Measurements from ENCODE around the gene IRF6. TPM values are rescaled to one million over a fixed set of nuclear protein-coding genes. Genes with fewer than 3 reads are reported as not detected.

Gene IRF6
- total and polyA plus RNA-seq, 2 of the 8 experiments (the other 6 are each of a cell fraction or from before 2014, with no cell fraction given) = 9.6 to 13.4 TPM

- Histone ChIP-seq H3K9ac (replicated peaks in 1 of 4; ENCODE audit: extremely low read depth in 1 of 4, low read depth in 3 of 4, low read length in 3 of 4) (no peak overlapping the region), H2BK12ac (ENCODE audit: low read depth, low read length) (no peak overlapping the region), H2BK120ac (replicated peaks; ENCODE audit: low read depth, low read length) (no peak overlapping the region), H3K36me3 (ENCODE audit: control insufficient read depth in 2 of 4, insufficient read depth in 4 of 4, low read length in 3 of 4) (peaks cover 0 to 27% (median 20%) of the 10 kb centered on the region in 4 experiments; a peak in 6 of 8 replicates), H3K4me1 (replicated peaks in 1 of 4; ENCODE audit: control insufficient read depth in 3 of 4, insufficient read depth in 4 of 4, low read length in 3 of 4) (no peaks in the 10 kb centered on the region), H4K91ac (replicated peaks; ENCODE audit: insufficient read length, low read length) (no peak overlapping the region), H3K4me2 (ENCODE audit: insufficient read depth in 1 of 2, low read depth in 2 of 2, low read length in 2 of 2) (no peak overlapping the region), H3K14ac (ENCODE audit: insufficient read length) (no peak overlapping the region), H3K79me1 (ENCODE audit: low read depth, low read length) (no peaks in the 10 kb centered on the region), H2BK20ac (ENCODE audit: low read length) (no peak overlapping the region), H3K27ac (ENCODE audit: low read depth, low read length) (no peak overlapping the region), H2AK5ac (ENCODE audit: low read depth, low read length) (no peak overlapping the region), H3K4ac (replicated peaks; ENCODE audit: insufficient read length, low read depth, low read length) (no peak overlapping the region), H4K8ac (ENCODE audit: extremely low read depth, insufficient read depth, low read length) (peak overlapping the region; percentile 39; the same call in 1 of the 2 replicates), H2BK5ac (ENCODE audit: low read depth, low read length) (no peak overlapping the region), H3K18ac (ENCODE audit: extremely low read depth, low read length) (no peak overlapping the region), H4K20me1 (replicated peaks in 1 of 2; ENCODE audit: control insufficient read depth in 1 of 2, insufficient read depth in 2 of 2, low read length in 2 of 2) (no peaks in the 10 kb centered on the region), H3K23me2 (ENCODE audit: low read depth, low read length) (no peaks in the 10 kb centered on the region), H3K9me3 (ENCODE audit: insufficient read depth in 2 of 2, low read depth in 1 of 2, low read length in 1 of 2) (no peaks in the 10 kb centered on the region; a peak in 1 of 4 replicates), H3K23ac (ENCODE audit: insufficient read length) (no peak overlapping the region), H3K27me3 (replicated peaks in 1 of 4; ENCODE audit: control insufficient read depth in 3 of 4, extremely low read depth in 1 of 4, insufficient read depth in 3 of 4, low read length in 3 of 4) (no peaks in the 10 kb centered on the region), H3K79me2 (ENCODE audit: control insufficient read depth in 1 of 2, insufficient read depth in 2 of 2, low read length in 2 of 2) (no peaks in the 10 kb centered on the region), H2AFZ (ENCODE audit: low read length) (no peak overlapping the region), H3K4me3 (ENCODE audit: extremely low read depth in 1 of 4, insufficient read depth in 2 of 4, low read depth in 3 of 4, low read length in 4 of 4) (no peak overlapping the region), H4K5ac (ENCODE audit: insufficient read length, low read depth, low read length) (no peak overlapping the region), H2BK15ac (ENCODE audit: low read length) (no peak overlapping the region), H3K56ac (replicated peaks; ENCODE audit: insufficient read length, low read depth, low read length) (no peak overlapping the region)
- DNase-seq (ENCODE audit: low read depth in 1 of 2, low spot score in 2 of 2) (no peak), FAIRE-seq (no peak)
- WGBS, 2 experiments (ENCODE audit: extremely low coverage in 1 of 2, insufficient coverage in 1 of 2, insufficient read length in 1 of 2, insufficient replicate concordance in 2 of 2, low coverage in 1 of 2, low lambda C conversion rate in 2 of 2, missing lambda C conversion rate in 1 of 2) = 87% methylated on average over 5 of the region's 5 CpGs; no CpG with 5 or more reads in 1 of the 2 experiments
- ChIA-PET CTCF (ENCODE audit: partially characterized antibody) (interaction anchor here (0.9 to 1.8 kb wide), 9 partner anchors 20 to 388 kb away, joined by 3 to 6 read pairs (median 4); no protein-coding TSS in a partner anchor), POLR2A (ENCODE audit: partially characterized antibody) (interaction anchor here (1.7 kb wide), 1 partner anchor 519 kb away, joined by 8 read pairs; no protein-coding TSS in a partner anchor)
- TF ChIP-seq ATF2 (IDR thresholded peaks at IDR 0.05; ENCODE audit: low read length) = no peak
- no peak for TF ChIP-seq FOSL1 (IDR thresholded peaks at IDR 0.05; ENCODE audit: insufficient read depth, low read depth, low read length)
- no peak for TF ChIP-seq EGR1 (IDR thresholded peaks at IDR 0.05; ENCODE audit: borderline replicate concordance, low read depth, low read length)
- TF ChIP-seq EZH2 (IDR thresholded peaks at IDR 0.05; ENCODE audit: low read depth, low read length, severe bottlenecking) = no peak
- no peak for TF ChIP-seq POLR2A (IDR thresholded peaks at IDR 0.05; ENCODE audit: control extremely low read depth in 1 of 2, low read depth in 2 of 2, low read length in 2 of 2)
- TF ChIP-seq ASH2L (IDR thresholded peaks at IDR 0.05; ENCODE audit: low read length) = no peak
- no peak for TF ChIP-seq BACH1 (IDR thresholded peaks at IDR 0.05; ENCODE audit: low read length)
- no peak for TF ChIP-seq CTCF (IDR thresholded peaks at IDR 0.05; ENCODE audit: control extremely low read depth in 1 of 3, insufficient read depth in 1 of 3, low read depth in 1 of 3, low read length in 3 of 3)
- TF ChIP-seq YY1 (IDR thresholded peaks at IDR 0.05; ENCODE audit: low read depth, low read length) = no peak
- no peak for TF ChIP-seq CBX5 (IDR thresholded peaks at IDR 0.05; ENCODE audit: low read depth, low read length)
These were observed 49.7 kb upstream of the IRF6 start for GRCh38 chr1:209855623-209856022.

All from H1 (cell line).